PFSK-1 (cell line): ENCODE data around the gene GNG4.
A peak's percentile ranks its signal among the peaks of the same experiment; 100 is the strongest.

Experiments used
- FOXP2 ChIP-seq: optimal IDR thresholded peaks from 2 replicates; pipeline ENCODE3; 2011; ENCODE audit warnings: borderline replicate concordance, control low read depth, inconsistent platforms; ENCODE audit not compliant: insufficient read depth; ENCODE audit errors: extremely low read length, extremely low read depth
- POLR2AphosphoS5 ChIP-seq: IDR thresholded peaks from 2 replicates; pipeline ENCODE4 v1.6.1; 2012; ENCODE audit warnings: low read depth, mild to moderate bottlenecking, control low read depth, low read length, moderate library complexity
- SIN3A ChIP-seq: IDR thresholded peaks from 2 replicates; pipeline ENCODE4 v1.6.1; 2012; ENCODE audit warnings: mild to moderate bottlenecking, low read length, moderate library complexity, borderline replicate concordance; ENCODE audit not compliant: insufficient read depth
- TAF1 ChIP-seq: IDR thresholded peaks from 2 replicates; pipeline ENCODE4 v1.6.1; 2012; ENCODE audit warnings: low read length, control low read depth, borderline replicate concordance; ENCODE audit not compliant: insufficient read depth
- TF ChIP-seq, protein P1 (sequence below), 2 experiments: IDR thresholded peaks; 2 replicates each; pipeline versions ENCODE4 v1.6.1 to v1.8.0; 2011 to 2012; ENCODE audit warnings: low read depth in 2 of 2, low read length in 2 of 2, control low read depth in 1 of 2, inconsistent platforms in 1 of 2, mild to moderate bottlenecking in 1 of 2, moderate library complexity in 1 of 2; ENCODE audit not compliant: insufficient read depth in 1 of 2

- no peak for TF ChIP-seq POLR2AphosphoS5
- TF ChIP-seq, protein P1, sequence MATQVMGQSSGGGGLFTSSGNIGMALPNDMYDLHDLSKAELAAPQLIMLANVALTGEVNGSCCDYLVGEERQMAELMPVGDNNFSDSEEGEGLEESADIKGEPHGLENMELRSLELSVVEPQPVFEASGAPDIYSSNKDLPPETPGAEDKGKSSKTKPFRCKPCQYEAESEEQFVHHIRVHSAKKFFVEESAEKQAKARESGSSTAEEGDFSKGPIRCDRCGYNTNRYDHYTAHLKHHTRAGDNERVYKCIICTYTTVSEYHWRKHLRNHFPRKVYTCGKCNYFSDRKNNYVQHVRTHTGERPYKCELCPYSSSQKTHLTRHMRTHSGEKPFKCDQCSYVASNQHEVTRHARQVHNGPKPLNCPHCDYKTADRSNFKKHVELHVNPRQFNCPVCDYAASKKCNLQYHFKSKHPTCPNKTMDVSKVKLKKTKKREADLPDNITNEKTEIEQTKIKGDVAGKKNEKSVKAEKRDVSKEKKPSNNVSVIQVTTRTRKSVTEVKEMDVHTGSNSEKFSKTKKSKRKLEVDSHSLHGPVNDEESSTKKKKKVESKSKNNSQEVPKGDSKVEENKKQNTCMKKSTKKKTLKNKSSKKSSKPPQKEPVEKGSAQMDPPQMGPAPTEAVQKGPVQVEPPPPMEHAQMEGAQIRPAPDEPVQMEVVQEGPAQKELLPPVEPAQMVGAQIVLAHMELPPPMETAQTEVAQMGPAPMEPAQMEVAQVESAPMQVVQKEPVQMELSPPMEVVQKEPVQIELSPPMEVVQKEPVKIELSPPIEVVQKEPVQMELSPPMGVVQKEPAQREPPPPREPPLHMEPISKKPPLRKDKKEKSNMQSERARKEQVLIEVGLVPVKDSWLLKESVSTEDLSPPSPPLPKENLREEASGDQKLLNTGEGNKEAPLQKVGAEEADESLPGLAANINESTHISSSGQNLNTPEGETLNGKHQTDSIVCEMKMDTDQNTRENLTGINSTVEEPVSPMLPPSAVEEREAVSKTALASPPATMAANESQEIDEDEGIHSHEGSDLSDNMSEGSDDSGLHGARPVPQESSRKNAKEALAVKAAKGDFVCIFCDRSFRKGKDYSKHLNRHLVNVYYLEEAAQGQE (IDR thresholded peaks at IDR 0.05; ENCODE audit: insufficient read depth in 1 of 2, low read depth in 2 of 2, low read length in 2 of 2) = peak; percentile 94 to 95
- no peak for TF ChIP-seq TAF1
- TF ChIP-seq SIN3A = peak; percentile 80; the same call in 1 of the 2 replicates
- no peak for TF ChIP-seq FOXP2
These were observed 623 bp downstream of the GNG4 start for GRCh38 chr1:235648954-235649367.
